ENCODE data around the gene STX17. TPM values are rescaled to one million over a fixed set of nuclear protein-coding genes. Genes with fewer than 3 reads are reported as not detected.

Gene STX17
- total and polyA plus RNA-seq, 2 donors (not counting 3 experiments of a cell fraction or from before 2014, with no cell fraction given), result 5.3 to 17.6 TPM

DNA sequence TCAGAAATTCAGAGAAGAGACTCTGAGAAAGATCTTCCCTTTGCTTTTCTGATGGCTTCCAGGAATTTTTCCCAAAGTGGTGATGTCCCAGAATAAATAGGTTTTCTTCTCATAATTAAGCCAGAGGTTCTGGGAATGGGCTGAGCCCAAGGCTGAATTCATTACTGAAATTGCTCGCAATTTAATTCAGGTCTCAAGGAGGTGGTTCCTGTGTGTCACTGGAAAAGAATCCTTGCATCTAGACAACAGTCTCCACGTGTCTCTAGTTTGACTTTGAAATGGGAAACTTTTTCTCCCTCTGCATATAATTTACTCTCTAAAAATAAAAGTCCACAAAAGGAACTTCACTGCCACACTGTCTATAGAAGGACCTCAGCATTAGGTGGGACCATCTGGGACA lies 27.8 kb upstream of the STX17 start:
- no peaks in the 10 kb centered on the region for H3K9me3 ChIP-seq (replicated peaks; ENCODE audit: control insufficient read depth, insufficient read depth, low read length)
- dilution Hi-C loops (cut with MboI; ENCODE audit: extremely low pct_ligation_motif_present, low sequenced_read_pairs), result no loop called here
- H4K20me1 ChIP-seq (replicated peaks; ENCODE audit: control insufficient read depth, extremely low read depth, insufficient read depth, low read length), result no peaks in the 10 kb centered on the region
- FAIRE-seq (no peak), DNase-seq (ENCODE audit: low read depth, low spot score) (no peak)
- no peaks in the 10 kb centered on the region for H3K9me1 ChIP-seq (replicated peaks; ENCODE audit: control insufficient read depth, extremely low read depth, insufficient read depth, low read length)
- H3K27ac ChIP-seq (ENCODE audit: insufficient read depth, low read depth, low read length), result no peak overlapping the region
- no peak overlapping the region for H3K4me3 ChIP-seq (replicated peaks in 1 of 3; ENCODE audit: insufficient read depth in 1 of 3, low read depth in 1 of 3, low read length in 3 of 3)
- BruUV-seq (replicated peaks), result no TSS peak
- TF ChIP-seq GATA2 (IDR thresholded peaks at IDR 0.05; ENCODE audit: insufficient read depth, insufficient read length, low read depth, low read length) (no peak), POLR2A (IDR thresholded peaks at IDR 0.05; ENCODE audit: low read depth, low read length) (no peak), MYC (IDR thresholded peaks at IDR 0.05; ENCODE audit: low read depth, low read length) (no peak)
- H3K79me2 ChIP-seq (ENCODE audit: control insufficient read depth, insufficient read depth, low read length), result no peaks in the 10 kb centered on the region
- no peak overlapping the region for H2AFZ ChIP-seq (ENCODE audit: low read depth, low read length)
- intact Hi-C loops (cut with micrococcal nuclease), result no loop called here
- ChIA-PET POLR2A (no interaction called here), CTCF (no interaction called here)
- no peak overlapping the region for H3K4me2 ChIP-seq (ENCODE audit: insufficient read depth, low read length)
- no peak overlapping the region for H3K9ac ChIP-seq (replicated peaks; ENCODE audit: extremely low read depth, insufficient read depth, low read length)
- no peaks in the 10 kb centered on the region for H3K36me3 ChIP-seq (ENCODE audit: control insufficient read depth in 2 of 2, extremely low read depth in 1 of 2, insufficient read depth in 2 of 2, low read length in 2 of 2)
- no peaks in the 10 kb centered on the region for H3K27me3 ChIP-seq (ENCODE audit: control insufficient read depth in 2 of 2, insufficient read depth in 2 of 2, low read length in 2 of 2)
- H3K4me1 ChIP-seq (ENCODE audit: control insufficient read depth, extremely low read depth, insufficient read depth, low read length), result no peaks in the 10 kb centered on the region

DNA sequence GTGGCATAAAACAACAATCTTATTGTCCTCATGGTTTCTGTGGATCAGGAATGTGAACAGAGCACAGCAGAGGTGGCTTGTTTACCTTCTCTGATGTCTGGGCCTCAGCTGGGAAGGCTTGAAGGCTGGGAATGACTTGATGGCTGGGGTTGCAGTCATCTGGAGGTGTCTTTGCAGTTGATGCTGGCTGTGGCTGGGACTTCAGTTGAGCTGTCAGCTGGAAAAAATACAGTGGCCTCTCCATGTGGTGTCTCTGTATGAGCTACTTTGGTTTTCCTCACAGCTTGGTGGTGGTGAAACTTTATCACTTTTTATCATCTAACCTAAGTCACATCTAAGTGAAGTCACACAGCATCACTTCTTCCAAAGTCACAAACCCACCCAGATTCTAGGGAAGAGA lies 24.7 kb upstream of the STX17 start:
- no peak overlapping the region for H2AFZ ChIP-seq (ENCODE audit: low read depth, low read length)
- no peak for TF ChIP-seq EZH2 (IDR thresholded peaks at IDR 0.05; ENCODE audit: borderline replicate concordance, low read depth, low read length, severe bottlenecking)
- TF ChIP-seq POLR2AphosphoS5 (IDR thresholded peaks at IDR 0.05; ENCODE audit: insufficient read depth, low read depth, low read length), result no peak
- TF ChIP-seq GATA2 (IDR thresholded peaks at IDR 0.05; ENCODE audit: insufficient read depth, insufficient read length, low read depth, low read length), result no peak
- TF ChIP-seq POLR2A (IDR thresholded peaks at IDR 0.05; ENCODE audit: low read depth, low read length), result no peak
- no peaks in the 10 kb centered on the region for H4K20me1 ChIP-seq (replicated peaks; ENCODE audit: control insufficient read depth, extremely low read depth, insufficient read depth, low read length)
- dilution Hi-C loops (cut with MboI; ENCODE audit: extremely low pct_ligation_motif_present, low sequenced_read_pairs) (no loop called here), intact Hi-C loops (cut with micrococcal nuclease) (no loop called here)
- no peaks in the 10 kb centered on the region for H3K4me1 ChIP-seq (ENCODE audit: control insufficient read depth, extremely low read depth, insufficient read depth, low read length)
- ChIA-PET POLR2A (no interaction called here), CTCF (no interaction called here)
- H3K9ac ChIP-seq (replicated peaks; ENCODE audit: extremely low read depth, insufficient read depth, low read length), result no peak overlapping the region
- H3K79me2 ChIP-seq (ENCODE audit: control insufficient read depth, insufficient read depth, low read length), result no peaks in the 10 kb centered on the region
- no peak overlapping the region for H3K4me2 ChIP-seq (ENCODE audit: insufficient read depth, low read length)
- H3K9me1 ChIP-seq (replicated peaks; ENCODE audit: control insufficient read depth, extremely low read depth, insufficient read depth, low read length), result no peaks in the 10 kb centered on the region
- FAIRE-seq, result no peak
- BruUV-seq (replicated peaks), result no TSS peak
- no peak for DNase-seq (ENCODE audit: low read depth, low spot score)
- H3K27ac ChIP-seq (ENCODE audit: insufficient read depth, low read depth, low read length), result no peak overlapping the region
- H3K4me3 ChIP-seq (replicated peaks in 1 of 3; ENCODE audit: insufficient read depth in 1 of 3, low read depth in 1 of 3, low read length in 3 of 3), result no peak overlapping the region
- H3K36me3 ChIP-seq (ENCODE audit: control insufficient read depth in 2 of 2, extremely low read depth in 1 of 2, insufficient read depth in 2 of 2, low read length in 2 of 2), result no peaks in the 10 kb centered on the region
- peaks cover 0 to 2% of the 10 kb centered on the region in 2 experiments for H3K27me3 ChIP-seq (ENCODE audit: control insufficient read depth in 2 of 2, insufficient read depth in 2 of 2, low read length in 2 of 2)
- H3K9me3 ChIP-seq (replicated peaks; ENCODE audit: control insufficient read depth, insufficient read depth, low read length), result no peaks in the 10 kb centered on the region
